Colonic mucosa (tissue), 4 donors: ENCODE data around the gene UCP2. TPM values are rescaled to one million over a fixed set of nuclear protein-coding genes. Genes with fewer than 3 reads are reported as not detected.

Experiments used
- DNase-seq: peaks from one replicate; pipeline ENCODE4 v3.0.0-alpha.2; 2020
- H3K27ac ChIP-seq: fragments of 200-600 bp; one replicate; pipeline ENCODE4 v1.8.0; 2021
- H3K27me3 ChIP-seq: fragments of 200-600 bp; one replicate; pipeline ENCODE4 v1.8.0; 2021
- H3K36me3 ChIP-seq: fragments of 200-600 bp; one replicate; pipeline ENCODE4 v1.8.0; 2021
- H3K4me1 ChIP-seq: fragments of 200-600 bp; one replicate; pipeline ENCODE4 v1.8.0; 2021; ENCODE audit warnings: mild to moderate bottlenecking
- H3K4me3 ChIP-seq: fragments of 200-600 bp; one replicate; pipeline ENCODE4 v1.8.0; 2021
- H3K9ac ChIP-seq, 2 donors: one replicate each; pipeline ENCODE4 v1.7.0; 2013; ENCODE audit warnings: control low read depth in 2 of 2, low read depth in 2 of 2, low read length in 2 of 2
- H3K9me3 ChIP-seq: fragments of 200-600 bp; one replicate; pipeline ENCODE4 v1.8.0; 2021
- CTCF ChIP-seq: fragments of 200-600 bp; IDR thresholded peaks from one replicate; pipeline ENCODE4 v1.8.0; 2022; ENCODE audit warnings: antibody characterized with exemption, mild to moderate bottlenecking
- intact Hi-C: fragments of 100-400 bp; cut with DNase I; formaldehyde crosslinking; loops from one replicate; pipeline ENCODE4 v1.14.1; 2022
- total RNA-seq, 2 donors: library from RNA; stranded (reverse); fragmentation: NEBNext Ultra II Directional in 1 of 2; extraction: Animal tissue kit (Norgen Biotek cat#: 25700) in 1 of 2; gene quantifications; one replicate each; pipeline ENCODE4 v1.2.1, GENCODE V29; 2021
- donor health status: healthy.
- donor health status: DM: no; HTN: no; CAD: no.
- donor health status: DM: no; HTN: no; CAD: no.

Gene UCP2
- total RNA-seq, 2 donors from 2014 or later = 43.0 to 64.0 TPM

GRCh38 chr11:73999581-74000306, 17.1 kb upstream of the UCP2 start:
- H3K27ac ChIP-seq = no peak overlapping the region
- H3K9me3 ChIP-seq = no peaks in the 10 kb centered on the region
- DNase-seq = no peak
- H3K9ac ChIP-seq = no peak overlapping the region
- H3K4me3 ChIP-seq = no peak overlapping the region
- H3K27me3 ChIP-seq = no peaks in the 10 kb centered on the region
- no peak for TF ChIP-seq CTCF
- no peaks in the 10 kb centered on the region for H3K36me3 ChIP-seq
- intact Hi-C loops = no loop called here
- H3K4me1 ChIP-seq = no peaks in the 10 kb centered on the region

- H3K4me3 ChIP-seq = no peak overlapping the region
- no peak overlapping the region for H3K27ac ChIP-seq
- H3K9me3 ChIP-seq = no peaks in the 10 kb centered on the region
- TF ChIP-seq CTCF = no peak
- H3K27me3 ChIP-seq = no peaks in the 10 kb centered on the region
- no peaks in the 10 kb centered on the region for H3K36me3 ChIP-seq
- no peaks in the 10 kb centered on the region for H3K4me1 ChIP-seq
- DNase-seq = no peak
- H3K9ac ChIP-seq = no peak overlapping the region
- intact Hi-C loops = no loop called here
Observed at GRCh38 chr11:73998846-73999575, 16.4 kb upstream of the UCP2 start.

- no peak overlapping the region for H3K4me3 ChIP-seq
- no peak for DNase-seq
- H3K27ac ChIP-seq = no peak overlapping the region
- no peaks in the 10 kb centered on the region for H3K4me1 ChIP-seq
- H3K27me3 ChIP-seq = no peaks in the 10 kb centered on the region
- no peaks in the 10 kb centered on the region for H3K36me3 ChIP-seq
- no peak overlapping the region for H3K9ac ChIP-seq
- TF ChIP-seq CTCF = no peak
- H3K9me3 ChIP-seq = no peaks in the 10 kb centered on the region
- intact Hi-C loops = no loop called here
Observed at GRCh38 chr11:73997120-73997770, 14.6 kb upstream of the UCP2 start.

- Histone ChIP-seq H3K9ac (no peak overlapping the region), H3K4me1 (no peaks in the 10 kb centered on the region), H3K9me3 (no peaks in the 10 kb centered on the region), H3K27me3 (no peaks in the 10 kb centered on the region), H3K36me3 (no peaks in the 10 kb centered on the region), H3K4me3 (no peak overlapping the region), H3K27ac (no peak overlapping the region)
- intact Hi-C loops = no loop called here
- no peak for TF ChIP-seq CTCF
- peak; percentile 47 for DNase-seq
Observed at GRCh38 chr11:73996161-73996747, 13.6 kb upstream of the UCP2 start.

- H3K36me3 ChIP-seq = no peaks in the 10 kb centered on the region
- no peak overlapping the region for H3K9ac ChIP-seq
- H3K27ac ChIP-seq = peak overlapping the region; percentile 18
- no peak for DNase-seq
- no peaks in the 10 kb centered on the region for H3K27me3 ChIP-seq
- intact Hi-C loops = no loop called here
- no peaks in the 10 kb centered on the region for H3K4me1 ChIP-seq
- no peaks in the 10 kb centered on the region for H3K9me3 ChIP-seq
- no peak for TF ChIP-seq CTCF
- no peak overlapping the region for H3K4me3 ChIP-seq
Observed at GRCh38 chr11:73995731-73996130, 13.1 kb upstream of the UCP2 start.
